ENCODE results near the gene TM2D3.

TM2D3 gene

GRCh38 chr15:101602801-101603200, 49.4 kb downstream of the TM2D3 start:
- no peak overlapping the region for H3K4me2 ChIP-seq (ENCODE audit: insufficient read depth, low read length)
- H3K27me3 ChIP-seq (ENCODE audit: insufficient read depth, low read length, poor library complexity) = no peaks in the 10 kb centered on the region
- DNase-seq (no peak), ATAC-seq (ENCODE audit: insufficient read depth, low read depth) (no peak)
- H3K4me3 ChIP-seq (ENCODE audit: low read depth in 1 of 2, low read length in 2 of 2) = no peak overlapping the region
- TF ChIP-seq CTCF (IDR thresholded peaks at IDR 0.05; ENCODE audit: borderline replicate concordance, extremely low read depth, low read length, poor library complexity, severe bottlenecking) (no peak), EZH2 (IDR thresholded peaks at IDR 0.05; ENCODE audit: borderline replicate concordance, low read depth, low read length, severe bottlenecking) (no peak)
- H3K9ac ChIP-seq (ENCODE audit: low read depth, low read length) = no peak overlapping the region
- H3K79me2 ChIP-seq (ENCODE audit: insufficient read depth, low read length) = no peaks in the 10 kb centered on the region
- no peaks in the 10 kb centered on the region for H3K9me3 ChIP-seq (ENCODE audit: insufficient read depth, low read length, severe bottlenecking)
- no peaks in the 10 kb centered on the region for H4K20me1 ChIP-seq (ENCODE audit: insufficient read depth, low read length)
- no peak overlapping the region for H3K27ac ChIP-seq (ENCODE audit: low read length)
- H3K4me1 ChIP-seq (ENCODE audit: insufficient read depth, low read length) = peaks cover 9% of the 10 kb centered on the region
- no peaks in the 10 kb centered on the region for H3K36me3 ChIP-seq (ENCODE audit: insufficient read depth, low read length)
- no peak overlapping the region for H2AFZ ChIP-seq (ENCODE audit: low read depth, low read length)

- Histone ChIP-seq H3K4me3 (ENCODE audit: low read depth in 1 of 2, low read length in 2 of 2) (no peak overlapping the region), H3K79me2 (ENCODE audit: insufficient read depth, low read length) (no peaks in the 10 kb centered on the region), H3K27ac (ENCODE audit: low read length) (no peak overlapping the region), H3K27me3 (ENCODE audit: insufficient read depth, low read length, poor library complexity) (no peaks in the 10 kb centered on the region), H3K36me3 (ENCODE audit: insufficient read depth, low read length) (no peaks in the 10 kb centered on the region), H3K4me1 (ENCODE audit: insufficient read depth, low read length) (peaks cover 9% of the 10 kb centered on the region), H2AFZ (ENCODE audit: low read depth, low read length) (peak overlapping the region; percentile 16; the same call in 1 of the 2 replicates), H3K9me3 (ENCODE audit: insufficient read depth, low read length, severe bottlenecking) (no peaks in the 10 kb centered on the region), H3K9ac (ENCODE audit: low read depth, low read length) (no peak overlapping the region), H3K4me2 (ENCODE audit: insufficient read depth, low read length) (0 out of 2 replicates have a peak overlapping the region, but pooled peaks have one; percentile 7), H4K20me1 (ENCODE audit: insufficient read depth, low read length) (no peaks in the 10 kb centered on the region)
- peak; percentile 18 for DNase-seq
- TF ChIP-seq CTCF (IDR thresholded peaks at IDR 0.05; ENCODE audit: borderline replicate concordance, extremely low read depth, low read length, poor library complexity, severe bottlenecking) = no peak
- no peak for TF ChIP-seq EZH2 (IDR thresholded peaks at IDR 0.05; ENCODE audit: borderline replicate concordance, low read depth, low read length, severe bottlenecking)
- ATAC-seq (ENCODE audit: insufficient read depth, low read depth) = peak; percentile 76
Measured at GRCh38 chr15:101600035-101600434, 52.1 kb downstream of the TM2D3 start.

- H3K4me3 ChIP-seq (ENCODE audit: low read depth in 1 of 2, low read length in 2 of 2) = no peak overlapping the region
- no peak for TF ChIP-seq EZH2 (IDR thresholded peaks at IDR 0.05; ENCODE audit: borderline replicate concordance, low read depth, low read length, severe bottlenecking)
- no peak for TF ChIP-seq CTCF (IDR thresholded peaks at IDR 0.05; ENCODE audit: borderline replicate concordance, extremely low read depth, low read length, poor library complexity, severe bottlenecking)
- no peaks in the 10 kb centered on the region for H3K36me3 ChIP-seq (ENCODE audit: insufficient read depth, low read length)
- H3K4me2 ChIP-seq (ENCODE audit: insufficient read depth, low read length) = no peak overlapping the region
- peaks cover 9% of the 10 kb centered on the region for H3K4me1 ChIP-seq (ENCODE audit: insufficient read depth, low read length)
- H3K9ac ChIP-seq (ENCODE audit: low read depth, low read length) = no peak overlapping the region
- no peak overlapping the region for H2AFZ ChIP-seq (ENCODE audit: low read depth, low read length)
- ATAC-seq (ENCODE audit: insufficient read depth, low read depth) = no peak
- no peak for DNase-seq
- no peaks in the 10 kb centered on the region for H4K20me1 ChIP-seq (ENCODE audit: insufficient read depth, low read length)
- no peaks in the 10 kb centered on the region for H3K9me3 ChIP-seq (ENCODE audit: insufficient read depth, low read length, severe bottlenecking)
- no peak overlapping the region for H3K27ac ChIP-seq (ENCODE audit: low read length)
- no peaks in the 10 kb centered on the region for H3K79me2 ChIP-seq (ENCODE audit: insufficient read depth, low read length)
- H3K27me3 ChIP-seq (ENCODE audit: insufficient read depth, low read length, poor library complexity) = no peaks in the 10 kb centered on the region
Measured at GRCh38 chr15:101599091-101599490, 53.1 kb downstream of the TM2D3 start.

Data from DND-41 (cell line).